GOT3 (cell line): ENCODE measurements around the gene SSR3.

ENCODE experiments used
- DNase-seq: peaks from one replicate; lab custom pipeline; 2025; ENCODE audit warnings: mixed read lengths; lab: John Stamatoyannopoulos, UW

Gene SSR3

DNA sequence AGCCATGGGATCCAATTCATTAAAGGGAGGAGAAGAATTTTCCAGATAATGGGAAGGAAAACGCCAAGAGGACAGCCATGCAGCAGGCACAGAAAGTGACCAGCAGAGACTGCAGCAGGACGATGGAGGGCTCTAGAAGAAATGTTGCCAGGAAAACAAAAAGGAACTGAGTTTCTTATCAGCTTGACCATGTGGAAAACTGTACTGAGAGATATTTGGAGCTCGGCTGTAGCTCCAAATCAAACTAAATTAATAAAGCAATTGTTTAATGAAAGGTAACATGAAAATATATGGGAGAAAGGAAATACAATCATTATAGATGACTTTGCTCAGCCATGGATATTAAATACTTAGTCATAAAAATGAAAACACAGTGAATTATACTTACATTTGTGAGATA is 63.7 kb downstream of the SSR3 start:
- DNase-seq: no peak
